Astrocyte (in vitro differentiated cells and primary cell): Measurements from ENCODE around the gene NR6A1. TPM values are rescaled to one million over a fixed set of nuclear protein-coding genes. Genes with fewer than 3 reads are reported as not detected.

Experiments used
- DNase-seq: peaks from one replicate; pipeline ENCODE4 v3.0.0-alpha.2; 2010; ENCODE audit warnings: low read depth
- FAIRE-seq: peaks from 2 replicates; lab custom pipeline; 2011; peaks lifted over from hg19 to GRCh38; lab: Jason Lieb, UNC
- H2AFZ ChIP-seq: 2 replicates; pipeline ENCODE4 v1.6.0; 2012; ENCODE audit warnings: low read depth, low read length, inconsistent platforms
- H3K27ac ChIP-seq: 2 replicates; pipeline ENCODE4 v1.5.1; 2011; ENCODE audit warnings: low read depth, low read length, inconsistent platforms
- H3K27me3 ChIP-seq: 2 replicates; pipeline ENCODE4 v1.6.0; 2011; ENCODE audit warnings: low read length, inconsistent platforms; ENCODE audit not compliant: insufficient read depth
- H3K36me3 ChIP-seq: 2 replicates; pipeline ENCODE4 v1.5.1; 2011; ENCODE audit warnings: low read length, inconsistent platforms; ENCODE audit not compliant: insufficient read depth
- H3K4me1 ChIP-seq: 2 replicates; pipeline ENCODE4 v1.5.1; 2011; ENCODE audit warnings: low read length, inconsistent platforms; ENCODE audit not compliant: insufficient read depth
- H3K4me2 ChIP-seq: 2 replicates; pipeline ENCODE4 v1.6.0; 2012; ENCODE audit warnings: low read length, inconsistent platforms
- H3K4me3 ChIP-seq: 2 replicates; pipeline ENCODE4 v1.5.1; 2011; ENCODE audit warnings: low read depth, mild to moderate bottlenecking, low read length, inconsistent platforms; ENCODE audit not compliant: insufficient read depth
- H3K79me2 ChIP-seq: 2 replicates; pipeline ENCODE4 v1.6.0; 2012; ENCODE audit warnings: mild to moderate bottlenecking, low read length, inconsistent platforms; ENCODE audit not compliant: insufficient read depth
- H3K9ac ChIP-seq: 2 replicates; pipeline ENCODE4 v1.6.0; 2012; ENCODE audit warnings: mild to moderate bottlenecking, low read length, inconsistent platforms
- H3K9me3 ChIP-seq: 2 replicates; pipeline ENCODE4 v1.5.1; 2012; ENCODE audit warnings: low read depth, mild to moderate bottlenecking, low read length, inconsistent platforms; ENCODE audit not compliant: insufficient read depth
- H4K20me1 ChIP-seq: 2 replicates; pipeline ENCODE4 v1.6.0; 2012; ENCODE audit warnings: low read length, inconsistent platforms; ENCODE audit not compliant: insufficient read depth
- H3K27ac Mint-ChIP-seq: one replicate; pipeline ENCODE4 v1.8.0; 2021; ENCODE audit warnings: mild to moderate bottlenecking, mixed read lengths; ENCODE audit not compliant: unreplicated experiment
- H3K27me3 Mint-ChIP-seq: one replicate; pipeline ENCODE4 v1.8.0; 2021; ENCODE audit warnings: low read depth, mixed read lengths; ENCODE audit not compliant: unreplicated experiment
- H3K36me3 Mint-ChIP-seq: one replicate; pipeline ENCODE4 v1.8.0; 2021; ENCODE audit warnings: low read depth, mixed read lengths; ENCODE audit not compliant: unreplicated experiment
- H3K4me1 Mint-ChIP-seq: one replicate; pipeline ENCODE4 v1.8.0; 2021; ENCODE audit warnings: low read depth, mixed read lengths; ENCODE audit not compliant: unreplicated experiment
- H3K4me3 Mint-ChIP-seq: one replicate; pipeline ENCODE4 v1.8.0; 2021; ENCODE audit warnings: mild to moderate bottlenecking, moderate library complexity, mixed read lengths; ENCODE audit not compliant: unreplicated experiment
- H3K9me3 Mint-ChIP-seq: one replicate; pipeline ENCODE4 v1.8.0; 2021; ENCODE audit warnings: mild to moderate bottlenecking, mixed read lengths; ENCODE audit not compliant: unreplicated experiment
- CTCF ChIP-seq: IDR thresholded peaks from 2 replicates; pipeline ENCODE4 v1.5.1; 2011; ENCODE audit warnings: low read depth, mild to moderate bottlenecking, inconsistent platforms, low read length, moderate library complexity; ENCODE audit not compliant: insufficient read depth
- EZH2 ChIP-seq: IDR thresholded peaks from 2 replicates; pipeline ENCODE4 v1.6.1; 2012; ENCODE audit warnings: mild to moderate bottlenecking, low read length, inconsistent platforms; ENCODE audit not compliant: insufficient read depth
- total RNA-seq: library from RNA; stranded (reverse); gene quantifications from 2 replicates; pipeline ENCODE4 v1.2.1, GENCODE V29; 2021

NR6A1 gene
- total RNA-seq, 1 donor from 2014 or later: 20.8 TPM

GRCh38 chr9:124790301-124790700 lies 19.2 kb upstream of the NR6A1 start:
- no peak for TF ChIP-seq EZH2
- TF ChIP-seq CTCF: no peak
- Histone ChIP-seq H3K27me3 (no peaks in the 10 kb centered on the region), H3K27ac (no peak overlapping the region), H3K4me1 (no peaks in the 10 kb centered on the region), H3K9me3 (no peaks in the 10 kb centered on the region), H4K20me1 (no peaks in the 10 kb centered on the region), H2AFZ (no peak overlapping the region), H3K79me2 (no peaks in the 10 kb centered on the region), H3K36me3 (no peaks in the 10 kb centered on the region), H3K4me3 (no peak overlapping the region), H3K9ac (no peak overlapping the region), H3K4me2 (no peak overlapping the region)
- H3K4me3 Mint-ChIP-seq: no peak overlapping the region
- no peaks in the 10 kb centered on the region for H3K9me3 Mint-ChIP-seq
- DNase-seq (no peak), FAIRE-seq (no peak)
- H3K4me1 Mint-ChIP-seq: peaks cover 1% of the 10 kb centered on the region
- H3K27me3 Mint-ChIP-seq: no peaks in the 10 kb centered on the region
- peaks cover 14% of the 10 kb centered on the region for H3K36me3 Mint-ChIP-seq
- no peak overlapping the region for H3K27ac Mint-ChIP-seq

- no peaks in the 10 kb centered on the region for H3K27me3 Mint-ChIP-seq
Observed at GRCh38 chr9:124789531-124789930, 18.4 kb upstream of the NR6A1 start.

More at GRCh38 chr9:124789531-124789930, 18.4 kb upstream of the NR6A1 start:
- no peaks in the 10 kb centered on the region for H3K9me3 Mint-ChIP-seq
- peaks cover 14% of the 10 kb centered on the region for H3K36me3 Mint-ChIP-seq
- Histone ChIP-seq H3K27me3 (no peaks in the 10 kb centered on the region), H3K79me2 (no peaks in the 10 kb centered on the region), H3K4me3 (no peak overlapping the region), H3K9ac (no peak overlapping the region), H3K4me2 (no peak overlapping the region), H3K27ac (no peak overlapping the region), H3K9me3 (no peaks in the 10 kb centered on the region), H4K20me1 (no peaks in the 10 kb centered on the region), H3K4me1 (no peaks in the 10 kb centered on the region), H2AFZ (no peak overlapping the region), H3K36me3 (no peaks in the 10 kb centered on the region)
- no peak overlapping the region for H3K27ac Mint-ChIP-seq
- DNase-seq (no peak), FAIRE-seq (no peak)
- no peak for TF ChIP-seq EZH2
- no peak for TF ChIP-seq CTCF
- H3K4me1 Mint-ChIP-seq: peaks cover 3% of the 10 kb centered on the region
- no peak overlapping the region for H3K4me3 Mint-ChIP-seq
